HG03432 (cell line): Measurements from ENCODE around the gene GRM2.
"Not testable (repeated sequence)": the region's sequence is repeated elsewhere in the genome, so short reads cannot be mapped to it uniquely, and the experiment has no call there.

Experiments used
- ATAC-seq: cut with Tn5 transposase; IDR thresholded peaks from one replicate; pipeline ENCODE4 v1.9.1; 2021; ENCODE audit warnings: mild to moderate bottlenecking, moderate library complexity; ENCODE audit not compliant: unreplicated experiment

The GRM2 gene

DNA sequence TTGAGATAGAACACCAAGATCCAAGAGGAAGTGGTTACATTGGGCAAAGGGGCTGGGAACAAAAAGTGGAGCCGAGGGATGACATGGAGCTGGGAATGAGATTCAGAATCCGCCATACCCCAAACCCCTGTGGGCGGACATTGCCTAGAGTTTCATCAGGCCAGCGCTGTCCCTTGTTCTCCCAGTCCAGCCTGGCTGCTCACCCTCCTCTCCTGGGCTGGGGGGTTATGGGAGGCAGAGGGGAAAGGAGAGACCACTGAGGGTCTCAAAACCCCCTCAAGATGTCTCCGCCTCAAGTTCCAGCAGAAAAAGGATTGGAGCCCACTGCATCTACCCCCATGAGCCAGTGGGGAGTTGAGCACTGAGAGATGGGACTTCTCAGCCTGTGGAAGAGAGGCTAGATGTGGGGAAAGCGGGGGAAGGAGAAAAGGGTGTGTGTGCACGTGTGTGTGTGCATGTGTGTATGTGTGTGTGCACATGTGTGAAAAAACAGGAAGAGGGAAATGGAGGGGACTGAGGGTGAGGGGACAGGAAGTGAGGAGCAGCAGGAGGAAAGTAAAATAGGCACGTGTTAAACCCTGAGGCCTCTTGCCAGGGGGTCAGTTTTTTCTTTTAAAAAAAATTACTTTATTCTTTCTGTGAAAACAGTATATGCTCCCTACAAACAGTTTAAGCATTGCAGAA, 14.3 kb downstream of the GRM2 start:
- no peak for ATAC-seq

DNA sequence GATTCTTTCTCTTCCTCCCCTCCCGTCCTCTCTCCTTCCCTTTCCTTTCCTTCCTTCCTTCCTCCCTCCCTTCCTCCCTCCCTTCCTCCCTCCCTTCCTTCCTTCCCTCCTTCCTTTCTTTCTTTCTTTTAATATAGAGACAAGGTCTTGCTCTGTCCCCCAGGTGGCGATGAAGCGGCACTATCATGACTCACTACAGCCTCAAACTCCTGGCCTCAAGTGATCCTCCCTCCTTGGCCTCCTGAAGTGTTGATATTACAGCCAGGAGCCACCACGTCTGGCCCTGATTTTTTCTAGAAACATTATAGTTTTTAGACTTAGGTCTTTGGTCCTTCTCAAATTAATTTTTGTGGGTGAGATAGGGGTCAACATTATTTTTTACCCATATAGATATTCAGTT, 15.5 kb downstream of the GRM2 start:
- no peak for ATAC-seq

DNA sequence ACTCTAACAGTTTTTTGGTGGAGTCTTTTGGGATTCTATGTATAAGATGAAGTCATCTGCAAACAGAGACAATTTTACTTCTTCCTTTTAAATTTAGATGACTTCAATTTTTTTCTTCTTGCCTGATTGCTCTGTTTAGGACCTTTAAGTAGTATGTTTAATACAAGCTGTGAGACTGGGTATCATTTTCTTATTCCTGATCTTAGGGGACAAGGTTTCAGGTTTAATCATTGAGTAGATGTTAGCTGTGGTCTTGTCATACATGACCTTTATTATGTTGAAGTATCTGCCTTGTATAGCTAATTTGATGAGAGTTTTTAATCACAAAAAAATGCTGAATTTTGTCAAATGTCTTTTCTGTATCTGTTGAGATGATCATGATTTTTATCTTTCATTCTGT, 20.6 kb downstream of the GRM2 start:
- ATAC-seq = no peak

DNA sequence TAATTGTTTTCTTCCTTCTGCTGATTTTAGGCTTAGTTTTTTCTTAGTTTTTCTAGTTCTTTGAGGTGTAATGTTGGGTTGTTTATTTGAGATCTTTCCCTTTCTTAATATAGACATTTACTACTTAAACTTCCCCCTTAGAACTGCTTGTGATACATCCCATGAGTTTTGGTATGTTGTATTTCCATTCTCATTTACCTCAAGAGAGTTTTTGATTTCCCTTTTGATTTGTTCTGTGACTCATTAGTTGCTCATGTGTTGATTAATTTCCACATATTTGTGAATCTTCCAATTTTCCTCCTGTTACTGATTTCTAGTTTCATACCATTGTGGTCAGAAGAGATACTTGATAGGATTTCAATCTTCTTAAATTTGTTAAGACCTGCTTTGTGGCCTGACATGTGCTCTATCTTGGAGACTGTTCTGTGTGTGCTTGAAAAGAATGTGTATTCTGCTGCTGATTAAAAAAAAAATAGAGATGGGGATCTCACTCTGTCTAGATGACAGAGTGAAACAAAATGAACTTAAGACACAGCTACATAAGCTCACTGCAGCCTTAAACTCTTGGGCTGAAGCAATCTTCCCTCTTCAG, 22.3 kb downstream of the GRM2 start:
- ATAC-seq = no peak

DNA sequence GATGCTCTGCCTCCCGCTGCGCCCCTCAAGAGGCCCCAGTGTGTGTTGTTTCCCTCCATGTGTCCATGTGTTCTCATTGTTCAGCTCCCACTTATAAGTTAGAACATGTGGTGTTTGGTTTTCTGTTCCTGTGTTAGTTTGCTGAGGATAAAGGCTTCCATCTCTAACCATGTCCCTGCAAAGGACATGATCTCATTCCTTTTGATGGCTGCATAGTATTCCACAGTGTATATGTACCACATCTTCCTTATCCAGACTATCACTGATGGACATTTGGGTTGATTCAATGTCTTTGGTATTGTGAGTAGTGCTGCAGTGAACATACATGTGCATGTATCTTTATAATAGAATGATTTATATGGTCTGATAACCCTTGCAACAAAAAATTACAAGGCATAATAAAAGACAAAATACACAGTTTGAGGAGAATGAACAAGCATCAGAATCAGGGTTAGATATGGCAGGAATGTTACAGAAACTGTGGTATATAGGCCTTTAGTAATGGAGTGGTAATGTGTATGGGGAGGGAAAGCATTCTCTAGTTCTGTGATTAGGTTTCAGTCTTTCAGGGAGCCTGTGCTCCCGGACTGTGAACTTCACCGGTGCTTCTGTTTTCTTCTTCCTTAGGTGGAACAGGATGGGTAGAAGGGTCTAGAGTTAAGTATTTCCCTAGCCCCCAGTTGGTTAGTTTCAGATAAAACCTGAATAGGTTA, 27.1 kb downstream of the GRM2 start:
- ATAC-seq = no peak

- no peak for ATAC-seq
Observed at GRCh38 chr3:51734572-51734907, 27.7 kb downstream of the GRM2 start.

- ATAC-seq = no peak
Observed at GRCh38 chr3:51735039-51735438, 28.2 kb downstream of the GRM2 start.

- no peak for ATAC-seq
Observed at GRCh38 chr3:51735950-51736349, 29.1 kb downstream of the GRM2 start.

GRCh38 chr3:51739110-51739509, 32.2 kb downstream of the GRM2 start:
- ATAC-seq = no peak

DNA sequence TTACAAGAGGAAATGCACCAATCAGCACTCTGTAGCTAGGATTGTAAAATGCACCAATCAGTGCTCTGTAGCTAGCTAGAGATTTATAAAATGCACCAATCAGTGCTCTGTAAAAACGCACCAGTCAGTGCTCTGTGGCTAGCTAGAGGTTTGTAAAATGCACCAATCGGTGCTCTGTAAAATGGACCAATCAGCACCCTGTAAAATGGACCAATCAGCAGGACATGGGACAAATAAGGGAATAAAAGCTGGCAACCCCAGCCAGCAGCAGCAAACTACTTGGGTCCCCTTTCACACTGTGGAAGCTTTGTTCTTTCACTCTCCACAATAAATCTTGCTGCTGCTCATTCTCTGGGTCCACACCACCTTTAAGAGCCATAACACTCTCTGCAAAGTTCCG, 35.5 kb downstream of the GRM2 start:
- not testable (repeated sequence) for ATAC-seq

- ATAC-seq = not testable (repeated sequence)
Observed at GRCh38 chr3:51742978-51743377, 36.1 kb downstream of the GRM2 start.

GRCh38 chr3:51747840-51748239, 41.0 kb downstream of the GRM2 start:
- no peak for ATAC-seq

- no peak for ATAC-seq
Observed at GRCh38 chr3:51748327-51748726, 41.5 kb downstream of the GRM2 start.

DNA sequence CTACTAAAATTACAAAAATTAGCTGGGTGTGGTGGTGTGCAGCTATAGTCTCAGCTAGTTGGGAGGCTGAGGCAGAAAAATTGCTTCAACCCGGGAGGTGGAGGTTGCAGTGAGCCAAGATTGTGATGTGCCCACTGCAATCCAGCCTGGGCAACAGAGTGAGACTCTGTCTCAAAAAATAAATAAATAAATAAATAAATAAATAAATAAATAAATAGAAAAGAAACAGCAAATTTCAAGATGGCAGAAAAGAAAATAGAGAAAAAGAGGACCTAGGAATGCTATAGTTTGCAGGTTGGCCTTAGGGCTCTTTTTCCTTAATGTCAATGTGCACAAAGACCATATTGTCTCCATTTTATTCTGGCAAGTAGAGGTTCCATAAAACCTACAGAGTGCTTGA, 44.0 kb downstream of the GRM2 start:
- ATAC-seq = no peak

DNA sequence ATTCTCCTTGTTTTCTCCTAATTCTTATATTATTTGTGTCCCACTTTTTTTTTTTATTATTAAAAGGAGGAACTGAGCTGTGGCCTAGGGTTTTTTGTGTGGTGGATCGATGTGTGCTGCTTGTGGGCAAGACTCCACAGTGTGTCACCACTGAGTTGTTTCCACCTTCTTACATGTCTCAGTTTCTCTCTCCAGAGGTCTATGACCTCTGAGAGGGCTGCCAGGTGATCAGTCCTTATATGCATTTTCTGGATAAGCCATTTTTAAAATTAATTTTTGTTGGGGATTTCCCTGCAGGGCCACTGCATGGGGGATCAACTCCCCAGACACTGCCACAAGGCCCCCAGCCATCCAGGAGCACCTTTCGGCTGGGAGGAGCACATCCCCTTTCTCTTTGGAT, 44.4 kb downstream of the GRM2 start:
- ATAC-seq = no peak

DNA sequence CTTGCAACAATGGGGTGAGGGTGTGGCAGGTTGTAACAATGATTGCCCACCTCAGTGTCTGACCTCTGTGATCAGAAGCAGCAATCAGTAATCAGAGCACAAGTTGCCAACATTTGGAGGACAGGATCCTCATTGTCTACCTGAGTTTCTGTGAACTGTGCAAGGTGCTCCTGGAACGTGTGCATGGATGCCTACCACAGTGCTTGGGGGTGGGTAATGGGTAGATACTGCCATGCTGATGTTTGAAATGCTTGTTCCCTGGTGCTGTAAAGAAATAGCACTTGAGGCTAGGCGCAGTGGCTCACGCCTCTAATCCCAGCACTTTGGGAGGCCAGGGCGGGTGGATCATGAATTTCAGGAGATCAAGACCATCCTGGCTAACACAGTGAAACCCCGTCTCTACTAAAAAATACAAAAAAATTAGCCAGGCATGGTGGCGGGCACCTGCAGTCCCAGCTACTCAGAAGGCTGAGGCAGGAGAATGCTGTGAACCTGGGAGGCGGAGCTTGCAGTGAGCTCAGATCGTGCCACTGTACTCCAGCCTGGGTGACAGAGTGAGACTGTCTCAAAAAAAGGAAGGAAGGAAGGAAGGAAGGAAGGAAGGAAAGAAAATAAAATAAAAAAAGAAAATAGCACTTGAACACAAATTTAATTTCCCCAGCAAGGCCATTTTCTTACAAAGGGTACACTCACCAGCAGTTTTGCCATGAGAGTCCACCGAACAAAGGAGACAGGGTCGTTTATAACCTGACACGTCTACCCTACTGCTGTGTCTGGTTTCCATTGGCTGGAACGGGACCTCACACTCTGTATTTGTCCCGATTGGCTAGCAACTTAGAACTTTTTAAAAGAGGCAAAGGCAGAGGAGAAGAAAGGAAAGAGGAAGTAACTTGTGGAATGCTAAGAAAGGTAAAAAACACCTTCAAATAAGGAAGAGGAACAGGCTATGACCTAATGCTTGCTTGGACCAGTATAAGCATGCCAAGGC, 47.2 kb downstream of the GRM2 start:
- not testable (repeated sequence) for ATAC-seq

DNA sequence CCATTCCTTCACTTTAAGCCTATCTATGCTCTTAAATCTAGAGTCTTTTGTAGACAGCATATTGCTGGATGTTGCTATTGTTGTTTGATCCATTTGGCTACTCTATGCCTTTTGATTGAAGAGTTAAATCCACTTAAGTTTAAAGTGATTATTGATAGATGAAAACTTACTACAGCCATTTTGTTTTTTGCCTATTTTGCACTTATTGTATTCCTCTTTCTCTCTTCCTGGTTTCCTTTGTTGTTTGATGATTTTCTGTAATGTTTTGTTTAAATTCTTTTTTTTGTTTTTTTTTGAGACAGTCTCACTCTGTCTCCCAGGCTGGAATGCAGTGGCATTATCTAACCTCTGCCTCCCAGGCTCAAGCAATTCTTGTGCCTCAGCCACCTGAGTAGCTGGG, 52.3 kb downstream of the GRM2 start:
- ATAC-seq = no peak
